D721Med (cell line): ENCODE data around the gene RPLP2.

Source experiments
- DNase-seq: peaks from one replicate; pipeline ENCODE4 v3.0.0; 2011; ENCODE audit warnings: low spot score; ENCODE audit not compliant: insufficient read length
- FAIRE-seq: peaks from 2 replicates; lab custom pipeline; 2011; peaks lifted over from hg19 to GRCh38; lab: Jason Lieb, UNC
- CTCF ChIP-seq: IDR thresholded peaks from 2 replicates; pipeline ENCODE4 v1.5.1; 2012; ENCODE audit warnings: mild to moderate bottlenecking, control low read depth; ENCODE audit not compliant: insufficient read depth; ENCODE audit errors: missing control alignments

RPLP2 gene

GRCh38 chr11:774873-775592 lies 34.7 kb upstream of the RPLP2 start:
- TF ChIP-seq CTCF, result no peak
- DNase-seq (no peak), FAIRE-seq (no peak)

- FAIRE-seq, result no peak
- no peak for DNase-seq
- TF ChIP-seq CTCF, result no peak
These were observed 33.6 kb upstream of the RPLP2 start for GRCh38 chr11:776263-776560.

- peak; percentile 55 for DNase-seq
- FAIRE-seq, result no peak
- no peak for TF ChIP-seq CTCF
These were observed 33.0 kb upstream of the RPLP2 start for GRCh38 chr11:776561-777287.

- DNase-seq (peak; percentile 94), FAIRE-seq (no peak)
- TF ChIP-seq CTCF, result no peak
These were observed 32.2 kb upstream of the RPLP2 start, which contains the start of gene GATD1 for GRCh38 chr11:777288-778255. TSS of gene GATD1 (minus strand) at chr11:777487. CDS start at chr11:777462, 25 bp downstream.

GRCh38 chr11:778976-779954 lies 30.5 kb upstream of the RPLP2 start:
- DNase-seq, result no peak
- no peak for FAIRE-seq
- no peak for TF ChIP-seq CTCF

GRCh38 chr11:779955-780532 lies 29.7 kb upstream of the RPLP2 start:
- FAIRE-seq (no peak), DNase-seq (no peak)
- no peak for TF ChIP-seq CTCF
